GM18507 (cell line): ENCODE data around the gene CFL1.
A peak's percentile ranks its signal among the peaks of the same experiment; 100 is the strongest.
"Not testable (repeated sequence)": the region's sequence is repeated elsewhere in the genome, so short reads cannot be mapped to it uniquely, and the experiment has no call there.

ENCODE experiments used
- DNase-seq: peaks from one replicate; pipeline ENCODE4 v3.0.0; 2011; ENCODE audit warnings: low read depth; ENCODE audit not compliant: insufficient read length; ENCODE audit errors: extremely low spot score
- FAIRE-seq: peaks from 2 replicates; lab custom pipeline; 2011; peaks lifted over from hg19 to GRCh38; lab: Jason Lieb, UNC

Gene CFL1

GRCh38 chr11:65857853-65858680, at the start of gene CFL1:
CFL1 (minus strand) TSS chr11:65858180; CDS start chr11:65858099, 81 bp downstream.
- peak; percentile 85 for FAIRE-seq
- peak; percentile 72 for DNase-seq

DNA sequence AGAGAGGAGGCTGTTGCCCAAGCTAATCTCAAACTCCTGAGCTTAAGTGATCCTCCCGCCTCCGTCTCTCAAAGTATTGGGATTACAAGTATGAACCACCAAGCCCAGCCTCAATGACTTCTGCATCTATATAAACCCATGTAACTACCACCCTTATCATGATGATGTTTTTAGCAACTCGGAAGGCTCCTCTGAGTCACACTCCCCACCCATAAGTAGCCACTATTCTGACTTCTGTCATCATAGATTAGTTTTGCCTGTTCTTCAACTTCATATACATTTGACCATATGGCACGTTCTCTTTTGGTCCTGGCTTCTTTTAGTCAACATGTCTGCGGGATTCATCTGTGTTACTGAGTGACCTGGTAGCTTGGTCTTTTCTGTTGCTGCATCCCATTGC, 48.6 kb upstream of the CFL1 start:
- FAIRE-seq: no peak
- DNase-seq: no peak

- DNase-seq (no peak), FAIRE-seq (no peak)
Measured at GRCh38 chr11:65903715-65904114, 45.7 kb upstream of the CFL1 start.

DNA sequence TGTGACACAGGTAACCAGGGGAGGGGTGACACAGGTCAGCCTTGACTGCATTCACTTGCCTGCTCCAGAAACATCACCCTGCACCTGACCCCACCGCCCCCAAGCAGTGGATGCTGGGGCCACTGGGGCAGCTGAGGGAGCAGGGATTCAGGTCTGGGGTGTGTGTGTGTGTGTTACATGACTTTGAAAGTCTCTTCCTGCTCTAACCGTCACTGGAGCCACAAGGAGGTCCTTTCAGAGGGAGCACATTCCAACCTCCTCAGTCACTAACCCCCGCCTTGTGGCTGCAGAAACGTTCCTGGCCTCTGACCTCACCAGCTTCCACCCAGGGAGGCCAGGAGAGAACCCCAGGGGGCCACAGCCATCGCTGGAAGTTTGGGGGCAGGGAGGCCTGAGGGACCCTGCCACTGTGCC, 45.1 kb upstream of the CFL1 start:
- no peak for FAIRE-seq
- DNase-seq: no peak

DNA sequence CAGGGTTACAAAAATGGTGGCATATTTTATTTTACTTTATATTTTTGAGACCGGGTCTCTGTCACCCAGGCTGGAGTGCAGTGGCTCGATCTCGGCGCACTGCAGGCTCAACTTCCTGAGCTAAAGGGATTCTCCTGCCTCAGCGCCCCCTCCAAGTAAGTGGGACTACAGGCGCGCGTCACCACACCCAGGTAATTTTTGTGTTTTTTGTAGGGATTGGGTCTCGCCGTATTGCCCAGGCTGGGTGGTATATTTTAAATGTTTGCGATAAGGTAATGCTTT, 42.9 kb upstream of the CFL1 start:
- no peak for FAIRE-seq
- DNase-seq: no peak

DNA sequence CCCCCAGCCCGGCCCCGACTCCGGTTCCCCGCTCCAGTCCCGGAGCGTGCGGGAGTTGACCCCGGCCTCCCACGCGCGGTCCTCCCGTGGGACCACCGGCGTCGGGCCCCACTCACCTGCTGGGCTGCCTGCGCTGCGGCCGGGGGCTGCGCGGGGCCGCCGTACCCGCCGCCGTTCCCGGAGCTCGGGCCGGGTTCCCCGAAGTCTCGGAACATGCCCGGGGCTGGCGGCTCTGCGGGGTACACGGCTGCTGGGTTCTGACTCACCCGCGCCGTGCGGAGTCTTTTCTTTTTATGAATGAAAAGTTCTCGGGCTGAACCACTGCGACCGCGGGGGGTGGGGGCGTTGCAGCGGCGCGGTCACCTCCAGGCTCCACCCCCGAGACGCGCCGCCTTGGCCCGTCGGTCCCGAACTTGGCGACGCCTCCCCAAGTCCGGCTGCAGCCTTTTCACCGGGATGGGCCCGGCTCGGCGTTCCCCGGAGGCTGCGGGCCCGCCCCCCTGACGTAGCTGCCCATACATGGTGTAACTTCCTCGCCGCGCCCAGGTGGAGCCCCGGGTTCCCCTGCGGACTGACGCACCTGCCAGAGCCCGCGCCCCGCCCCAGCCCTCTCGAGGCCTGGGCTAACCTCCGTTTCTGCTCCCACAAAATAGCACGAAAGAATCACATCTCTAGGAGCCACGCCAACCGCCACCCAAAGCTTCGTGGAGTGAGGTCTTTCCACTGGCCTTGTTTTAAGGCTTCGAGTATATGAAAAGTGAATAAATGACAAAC, 42.3 kb upstream of the CFL1 start, which contains the start of gene FOSL1:
TSS of gene FOSL1 (minus strand) at position 264 of the 774 bp plus-strand sequence. CDS start at position 215, 49 bp downstream.
- peak; percentile 53 for FAIRE-seq
- no peak for DNase-seq

DNA sequence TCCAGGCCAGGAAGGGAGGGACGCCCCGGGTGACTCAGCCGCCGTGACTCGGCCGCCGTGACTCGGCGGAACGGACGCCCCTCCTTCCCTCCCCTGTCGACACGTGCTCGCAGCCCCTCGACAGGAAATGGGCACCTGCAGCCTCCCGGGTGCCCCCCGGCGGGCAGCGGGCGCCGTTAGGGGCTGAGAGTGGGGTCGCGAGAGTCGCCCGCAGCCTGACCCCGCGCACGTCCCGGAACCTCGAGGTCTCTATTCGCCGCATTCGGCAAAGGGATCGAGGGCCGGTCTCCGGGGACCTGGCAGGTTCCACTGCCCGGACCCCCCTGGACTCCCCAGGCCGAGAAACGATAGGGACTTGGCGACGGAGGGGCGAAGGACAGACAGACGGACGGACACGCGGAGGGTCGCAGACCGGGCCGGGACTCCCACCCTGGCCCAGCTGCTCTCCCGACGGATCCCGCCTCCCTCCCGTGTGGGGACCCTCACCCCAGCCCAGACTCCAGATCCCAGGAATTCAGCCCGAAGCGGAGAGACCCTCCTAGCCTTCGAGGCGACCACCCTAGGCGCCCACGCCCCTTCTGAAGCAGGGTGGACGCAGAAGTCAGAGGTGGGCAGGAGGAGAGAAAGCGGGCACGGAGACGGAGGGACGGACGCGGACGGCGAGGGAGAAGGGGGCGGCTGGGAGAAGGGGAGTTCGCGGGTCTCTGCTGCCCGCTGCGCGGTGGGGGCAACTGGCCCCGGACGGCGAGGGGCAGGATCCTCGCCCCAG, 41.6 kb upstream of the CFL1 start:
- DNase-seq (no peak), FAIRE-seq (no peak)

- DNase-seq: no peak
- FAIRE-seq: no peak
Measured at GRCh38 chr11:65898656-65899355, 40.8 kb upstream of the CFL1 start.

DNA sequence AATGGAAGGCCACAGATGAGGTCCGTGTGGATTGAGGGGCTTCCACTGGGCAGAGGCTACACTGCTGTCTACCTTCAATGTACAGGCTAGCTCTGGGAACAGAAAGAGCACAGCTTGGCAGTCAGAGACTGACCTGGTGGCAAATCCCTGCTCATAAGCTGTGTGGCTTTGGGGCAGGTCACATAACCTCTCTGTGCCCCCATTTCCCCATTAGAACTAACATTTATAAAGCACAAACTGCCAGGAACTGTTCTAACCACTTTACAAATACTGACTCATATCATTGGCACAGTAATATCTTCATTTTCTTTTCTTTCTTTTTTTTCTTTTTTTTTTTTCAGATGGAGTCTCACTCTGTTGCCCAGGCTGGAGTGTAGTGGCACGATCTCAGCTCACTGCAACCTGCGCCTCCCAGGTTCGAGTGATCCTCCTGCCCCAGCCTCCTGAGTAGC, 39.1 kb upstream of the CFL1 start:
- DNase-seq: no peak
- FAIRE-seq: no peak

DNA sequence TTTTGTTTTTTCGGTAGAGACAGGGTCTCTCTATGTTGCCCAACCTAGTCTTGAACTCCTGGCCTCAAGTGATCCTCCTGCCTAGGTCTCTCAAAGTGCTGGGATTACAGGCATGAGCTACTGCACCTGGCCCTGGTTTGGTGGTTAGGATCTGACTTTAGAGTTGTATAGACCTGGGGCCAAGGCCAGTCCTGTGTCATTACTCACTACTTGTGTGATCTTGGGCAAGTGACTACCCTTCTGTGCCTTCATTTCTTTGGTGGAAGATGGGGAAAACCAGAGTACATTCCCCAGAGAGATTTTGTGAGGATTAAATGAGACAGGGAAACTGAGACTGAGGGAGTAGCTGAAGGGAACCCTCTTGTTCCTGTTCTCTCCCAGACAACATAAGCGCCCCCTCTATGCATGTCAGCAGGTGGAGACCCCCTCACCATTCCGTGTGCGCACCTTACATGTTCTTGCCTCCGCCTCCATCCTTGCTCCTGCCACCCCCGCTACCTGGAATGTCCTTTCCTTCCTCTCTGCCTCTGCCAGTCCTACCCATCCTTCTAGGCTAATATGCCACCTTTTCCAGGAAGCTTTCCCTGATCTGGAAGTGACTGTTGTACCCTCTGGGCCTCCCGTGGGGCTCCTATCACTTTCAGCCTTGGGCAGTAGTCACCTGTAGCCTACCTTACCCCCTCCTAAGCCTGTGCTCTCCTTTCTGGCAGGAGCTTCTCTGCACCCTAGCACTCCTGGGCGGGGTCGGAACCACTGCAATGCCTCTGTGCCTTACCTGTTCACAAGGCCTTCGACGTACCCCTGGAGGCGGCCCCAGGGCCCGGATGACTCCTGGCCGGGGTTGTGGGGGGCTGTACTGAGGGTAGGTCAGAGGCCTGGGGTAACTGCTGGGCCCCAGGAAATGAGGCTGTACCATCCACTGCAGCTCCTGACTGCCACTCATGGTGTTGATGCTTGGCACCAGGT, 38.3 kb upstream of the CFL1 start:
- DNase-seq (no peak), FAIRE-seq (no peak)

DNA sequence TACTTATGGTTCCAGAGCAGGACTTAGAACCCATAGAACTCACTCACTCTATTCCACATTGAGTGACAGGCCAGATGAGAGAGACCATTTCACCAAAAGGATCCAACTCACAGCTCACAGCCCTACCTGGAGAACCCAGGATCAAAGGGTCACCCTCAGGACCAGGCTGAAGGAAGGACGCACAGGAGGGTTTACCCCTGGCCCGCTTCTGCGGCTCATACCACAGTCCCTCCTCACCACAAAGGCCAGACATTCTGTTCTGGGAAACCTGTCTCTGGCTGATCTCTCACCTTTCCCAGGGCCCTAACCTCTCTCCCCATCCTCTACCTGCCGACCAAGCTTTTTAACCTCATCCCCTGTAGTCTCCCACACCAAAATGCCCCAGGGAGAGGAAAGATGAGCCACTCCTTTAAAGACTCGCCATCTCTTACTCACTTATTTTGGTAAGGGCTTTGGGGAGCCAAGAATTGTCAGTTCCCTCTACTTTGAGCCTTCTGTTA, 37.6 kb upstream of the CFL1 start:
- FAIRE-seq (no peak), DNase-seq (no peak)

- no peak for DNase-seq
- peak; percentile 71 for FAIRE-seq
Measured at GRCh38 chr11:65894034-65894591, 36.1 kb upstream of the CFL1 start.

- no peak for FAIRE-seq
Measured at GRCh38 chr11:65892661-65893317, 34.8 kb upstream of the CFL1 start.

GRCh38 chr11:65892137-65892540, 34.2 kb upstream of the CFL1 start:
- not testable (repeated sequence) for FAIRE-seq, DNase-seq

More at GRCh38 chr11:65892661-65893317, 34.8 kb upstream of the CFL1 start:
- no peak for DNase-seq

- DNase-seq (no peak), FAIRE-seq (no peak)
Measured at GRCh38 chr11:65891219-65892136, 33.5 kb upstream of the CFL1 start.
